CD4-positive, alpha-beta T cell (primary cell): ENCODE results near the gene RPS10. TPM values are rescaled to one million over a fixed set of nuclear protein-coding genes. Genes with fewer than 3 reads are reported as not detected.

Experiments used
- ATAC-seq: fragments of 200-7000 bp; cut with Tn5 transposase; one replicate; pipeline ENCODE4 v1.10.0; 2022; ENCODE audit warnings: mild to moderate bottlenecking; ENCODE audit not compliant: poor library complexity
- CTCF ChIA-PET: fragments of 350-600 bp; sonication (Branson Sonifier 250); formaldehyde crosslinking; loops from one replicate; lab custom pipeline; 2021; ENCODE audit warnings: antibody characterized with exemption, inconsistent platforms; lab: Charles Lee
- POLR2A ChIA-PET: fragments of 350-600 bp; sonication (Branson Sonifier 250); formaldehyde crosslinking; loops from one replicate; lab custom pipeline; 2021; ENCODE audit warnings: antibody characterized with exemption, inconsistent platforms; lab: Charles Lee
- DNase-seq, 14 experiments: peaks; one replicate each; pipeline ENCODE4 v3.0.0-alpha.2; 2013 to 2020; ENCODE audit warnings: mixed read lengths in 2 of 14
- H3K27ac ChIP-seq, 2 donors: one replicate each; pipeline versions ENCODE4 v1.5.1 to v1.7.0; 2013; ENCODE audit warnings: low read length in 2 of 2, low read depth in 1 of 2, mild to moderate bottlenecking in 1 of 2
- H3K27me3 ChIP-seq, 2 experiments: 1 replicate in 1 of 2; 2 replicates in 1 of 2; pipeline versions ENCODE4 v1.6.1 to v1.7.0; 2013; ENCODE audit warnings: low read length in 2 of 2, control low read depth in 1 of 2, mild to moderate bottlenecking in 1 of 2, moderate library complexity in 1 of 2; ENCODE audit not compliant: insufficient read depth in 2 of 2, control insufficient read depth in 1 of 2
- H3K36me3 ChIP-seq: one replicate; pipeline ENCODE4 v1.6.1; 2013; ENCODE audit warnings: low read length, control low read depth; ENCODE audit not compliant: insufficient read depth
- H3K4me1 ChIP-seq: one replicate; pipeline ENCODE4 v1.6.1; 2013; ENCODE audit warnings: low read length, control low read depth; ENCODE audit not compliant: insufficient read depth
- H3K4me3 ChIP-seq: one replicate; pipeline ENCODE4 v1.5.1; 2013; ENCODE audit warnings: mild to moderate bottlenecking, low read length, moderate library complexity
- H3K9me3 ChIP-seq, 2 experiments: 1 replicate in 1 of 2; 2 replicates in 1 of 2; pipeline versions ENCODE4 v1.6.1 to v1.7.0; 2013; ENCODE audit warnings: low read length in 2 of 2, mild to moderate bottlenecking in 2 of 2, control low read depth in 1 of 2, moderate library complexity in 1 of 2; ENCODE audit not compliant: control insufficient read depth in 1 of 2, insufficient read depth in 1 of 2
- H3K27ac Mint-ChIP-seq: one replicate; pipeline ENCODE4 v1.8.0; 2020; ENCODE audit warnings: mixed read lengths
- H3K27me3 Mint-ChIP-seq: one replicate; pipeline ENCODE4 v1.8.0; 2021; ENCODE audit warnings: mixed read lengths
- H3K36me3 Mint-ChIP-seq: one replicate; pipeline ENCODE4 v1.8.0; 2021; ENCODE audit warnings: low read depth, mixed read lengths
- H3K4me1 Mint-ChIP-seq: one replicate; pipeline ENCODE4 v1.8.0; 2021; ENCODE audit warnings: low read depth, mixed read lengths
- H3K4me3 Mint-ChIP-seq: one replicate; pipeline ENCODE4 v1.8.0; 2020; ENCODE audit warnings: mild to moderate bottlenecking, mixed read lengths
- H3K9me3 Mint-ChIP-seq: one replicate; pipeline ENCODE4 v1.8.0; 2020; ENCODE audit warnings: mixed read lengths
- CTCF ChIP-seq: fragments of 200-600 bp; IDR thresholded peaks from one replicate; pipeline ENCODE4 v1.8.0; 2022; ENCODE audit warnings: antibody characterized with exemption, mild to moderate bottlenecking
- intact Hi-C, 2 experiments: fragments of 100-400 bp; cut with DNase I in 1 of 2; cut with micrococcal nuclease in 1 of 2; formaldehyde crosslinking; loops; one replicate each; pipeline versions ENCODE4 v1.15.1 to v1.9.0; 2023 to 2025; cut with DNase I, micrococcal nuclease
- total RNA-seq, 174 experiments: library from RNA in 2 of 174; stranded (reverse) in 2 of 174; gene quantifications; one replicate each; pipeline ENCODE4 v1.2.3 and lab custom pipeline; 2021 to 2026

RPS10 gene
- total RNA-seq, 2 experiments from 2014 or later: 3,088 to 3,122 TPM

GRCh38 chr6:34474754-34475153, 48.9 kb upstream of the RPS10 start:
- CTCF ChIA-PET: interaction anchor here (0.7 kb wide), 1 partner anchor 789 kb away, joined by 4 read pairs; no protein-coding TSS in a partner anchor
- DNase-seq (no peak), ATAC-seq (no peak)
- Mint-ChIP-seq H3K36me3 (no peaks in the 10 kb centered on the region), H3K4me1 (no peaks in the 10 kb centered on the region), H3K9me3 (no peaks in the 10 kb centered on the region), H3K4me3 (no peak overlapping the region), H3K27ac (no peak overlapping the region), H3K27me3 (no peaks in the 10 kb centered on the region)
- H3K27ac ChIP-seq: no peak overlapping the region
- H3K27me3 ChIP-seq: no peaks in the 10 kb centered on the region
- POLR2A ChIA-PET: no interaction called here
- no peak for TF ChIP-seq CTCF
- no peaks in the 10 kb centered on the region for H3K4me1 ChIP-seq
- H3K9me3 ChIP-seq: peaks cover 0 to 4% of the 10 kb centered on the region in 2 experiments
- intact Hi-C loops: no loop called here
- H3K36me3 ChIP-seq: no peaks in the 10 kb centered on the region
- H3K4me3 ChIP-seq: no peak overlapping the region

- ChIA-PET CTCF (interaction anchor here (0.7 kb wide), 1 partner anchor 789 kb away, joined by 4 read pairs; no protein-coding TSS in a partner anchor), POLR2A (no interaction called here)
- Mint-ChIP-seq H3K27me3 (peaks cover 4% of the 10 kb centered on the region), H3K27ac (no peak overlapping the region), H3K4me1 (no peaks in the 10 kb centered on the region), H3K9me3 (no peaks in the 10 kb centered on the region), H3K36me3 (no peaks in the 10 kb centered on the region), H3K4me3 (no peak overlapping the region)
- H3K27ac ChIP-seq: no peak overlapping the region
- H3K9me3 ChIP-seq: peaks cover 0 to 4% of the 10 kb centered on the region in 2 experiments
- no peak for TF ChIP-seq CTCF
- DNase-seq (no peak), ATAC-seq (no peak)
- intact Hi-C loops: no loop called here
- no peak overlapping the region for H3K4me3 ChIP-seq
- no peaks in the 10 kb centered on the region for H3K27me3 ChIP-seq
- H3K4me1 ChIP-seq: no peaks in the 10 kb centered on the region
- H3K36me3 ChIP-seq: no peaks in the 10 kb centered on the region
Observed at GRCh38 chr6:34473967-34474366, 48.1 kb upstream of the RPS10 start.

- Histone ChIP-seq H3K4me1 (peaks cover 2% of the 10 kb centered on the region), H3K27me3 (no peaks in the 10 kb centered on the region), H3K36me3 (no peaks in the 10 kb centered on the region), H3K27ac (no peak overlapping the region), H3K4me3 (no peak overlapping the region), H3K9me3 (peaks cover 0 to 4% of the 10 kb centered on the region in 2 experiments)
- no peak for ATAC-seq
- Mint-ChIP-seq H3K27me3 (peaks cover 9% of the 10 kb centered on the region), H3K9me3 (no peaks in the 10 kb centered on the region), H3K36me3 (no peaks in the 10 kb centered on the region), H3K4me1 (no peaks in the 10 kb centered on the region), H3K27ac (no peak overlapping the region), H3K4me3 (no peak overlapping the region)
- no peak for DNase-seq
- no peak for TF ChIP-seq CTCF
- ChIA-PET POLR2A (no interaction called here), CTCF (no interaction called here)
- intact Hi-C loops: no loop called here
Observed at GRCh38 chr6:34472425-34472824, 46.6 kb upstream of the RPS10 start.
